Measurements from ENCODE around the gene ARL3. TPM values are rescaled to one million over a fixed set of nuclear protein-coding genes. Genes with fewer than 3 reads are reported as not detected.
A peak's percentile ranks its signal among the peaks of the same experiment; 100 is the strongest.

ARL3 gene
- total RNA-seq, 1 donor from 2014 or later = 11.2 TPM

- DNase-seq (ENCODE audit: low spot score) = no peak
These were observed 61.9 kb downstream of the ARL3 start for GRCh38 chr10:102652170-102652916.

GRCh38 chr10:102651455-102652169 is 62.6 kb downstream of the ARL3 start:
- DNase-seq (ENCODE audit: low spot score) = no peak

- DNase-seq (ENCODE audit: low spot score) = no peak
These were observed 63.3 kb downstream of the ARL3 start for GRCh38 chr10:102650655-102651454.

GRCh38 chr10:102649797-102650654 is 64.2 kb downstream of the ARL3 start:
- no peak for DNase-seq (ENCODE audit: low spot score)

- no peak for DNase-seq (ENCODE audit: low spot score)
These were observed 65.1 kb downstream of the ARL3 start for GRCh38 chr10:102648889-102649796.

- no peak for DNase-seq (ENCODE audit: low spot score)
These were observed 65.8 kb downstream of the ARL3 start for GRCh38 chr10:102648269-102648888.

GRCh38 chr10:102647443-102648268 is 66.5 kb downstream of the ARL3 start:
- no peak for DNase-seq (ENCODE audit: low spot score)

- DNase-seq (ENCODE audit: low spot score) = no peak
These were observed 67.4 kb downstream of the ARL3 start for GRCh38 chr10:102646610-102647442.

- peak; percentile 95 for DNase-seq (ENCODE audit: low spot score)
These were observed 68.2 kb downstream of the ARL3 start for GRCh38 chr10:102645741-102646609.

- DNase-seq (ENCODE audit: low spot score) = peak; percentile 76
These were observed 68.8 kb downstream of the ARL3 start for GRCh38 chr10:102645388-102645740.

- DNase-seq (ENCODE audit: low spot score) = peak; percentile 85
These were observed 69.4 kb downstream of the ARL3 start for GRCh38 chr10:102644646-102645387.

GRCh38 chr10:102644066-102644645 is 70.0 kb downstream of the ARL3 start, which contains the start of gene TRIM8:
Gene TRIM8, plus strand, starts transcription at chr10:102644479. Its CDS starts 139 bp downstream, at chr10:102644618.
- no peak for DNase-seq (ENCODE audit: low spot score)

GRCh38 chr10:102643336-102644065 is 70.7 kb downstream of the ARL3 start:
- no peak for DNase-seq (ENCODE audit: low spot score)

GRCh38 chr10:102642736-102643335 is 71.4 kb downstream of the ARL3 start:
- peak; percentile 87 for DNase-seq (ENCODE audit: low spot score)

All from ureter (tissue), 1 donor.